HG03108 (cell line): ENCODE measurements around the gene APCDD1.

Experiments used
- ATAC-seq: cut with Tn5 transposase; IDR thresholded peaks from one replicate; pipeline ENCODE4 v1.9.1; 2021; ENCODE audit warnings: moderate library complexity; ENCODE audit not compliant: unreplicated experiment

Gene APCDD1

DNA sequence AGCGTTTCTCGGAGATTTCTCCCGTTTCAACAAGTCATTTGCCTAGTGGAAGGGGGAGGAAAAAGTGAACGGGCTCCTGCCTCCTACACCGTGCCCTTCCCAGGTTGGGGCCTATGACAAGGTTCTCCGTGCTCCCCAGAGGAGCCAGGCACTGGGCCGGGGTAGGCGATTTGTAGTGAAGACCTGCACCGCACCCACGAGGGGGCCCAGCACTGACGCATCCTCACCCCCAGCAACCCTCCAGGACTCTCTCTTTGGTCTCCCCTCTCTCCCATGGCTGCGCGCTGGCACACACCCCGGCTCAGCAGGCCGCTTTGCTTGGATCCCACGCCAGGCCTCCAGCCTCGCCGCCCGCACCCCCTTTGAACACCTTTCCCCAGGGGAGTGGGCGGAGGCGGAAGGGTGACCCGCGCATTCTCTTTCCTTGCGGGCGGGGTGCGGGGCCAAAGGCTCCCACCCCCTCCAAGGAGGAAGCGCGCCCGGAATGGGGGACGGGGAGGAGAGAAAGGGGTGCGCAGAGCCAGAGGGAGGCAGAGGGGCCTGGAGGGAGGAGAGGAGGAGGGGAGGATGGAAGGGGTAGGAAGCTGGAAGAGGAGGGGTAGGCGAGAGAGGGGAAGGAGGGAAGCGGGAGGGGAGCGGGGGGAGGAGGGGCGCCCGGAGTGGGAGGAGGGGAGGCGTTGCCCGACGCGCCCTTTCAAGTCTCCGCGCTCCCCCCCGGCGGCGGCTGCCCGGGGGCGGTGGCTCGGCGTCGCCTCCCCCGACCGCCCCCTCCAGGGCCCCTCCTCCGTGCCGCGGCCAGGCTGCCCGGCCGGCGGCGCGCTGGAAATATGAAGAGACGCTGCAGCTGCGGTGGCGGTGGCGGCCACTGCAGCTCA is at the start of gene APCDD1:
TSS of gene APCDD1 (plus strand) at position 830 of the 875 bp plus-strand sequence. CDS start 347 bp downstream, outside the sequence.
- ATAC-seq, result no peak

DNA sequence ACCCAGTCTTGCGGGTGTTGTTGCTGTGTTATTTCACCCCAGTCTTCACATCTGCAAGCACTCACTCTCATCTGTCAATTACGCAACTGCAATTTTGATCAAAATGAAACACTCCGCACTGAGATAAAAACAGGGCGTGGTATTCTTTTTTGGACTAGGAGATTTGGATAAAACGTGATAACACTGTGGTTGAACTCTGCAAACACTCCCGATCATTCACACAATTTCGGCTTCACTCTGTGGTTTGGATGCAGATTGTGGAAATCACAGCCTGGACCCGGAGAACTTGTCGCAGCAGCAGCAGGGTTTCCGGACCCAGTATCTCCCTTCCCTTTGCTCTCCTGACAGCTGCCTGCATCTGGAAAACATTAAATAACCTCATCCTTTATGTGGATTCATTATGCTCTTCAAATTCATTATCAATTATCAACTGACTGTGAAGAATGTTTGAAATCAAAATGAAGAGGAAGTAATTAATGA is 49.4 kb upstream of the APCDD1 start:
- no peak for ATAC-seq

DNA sequence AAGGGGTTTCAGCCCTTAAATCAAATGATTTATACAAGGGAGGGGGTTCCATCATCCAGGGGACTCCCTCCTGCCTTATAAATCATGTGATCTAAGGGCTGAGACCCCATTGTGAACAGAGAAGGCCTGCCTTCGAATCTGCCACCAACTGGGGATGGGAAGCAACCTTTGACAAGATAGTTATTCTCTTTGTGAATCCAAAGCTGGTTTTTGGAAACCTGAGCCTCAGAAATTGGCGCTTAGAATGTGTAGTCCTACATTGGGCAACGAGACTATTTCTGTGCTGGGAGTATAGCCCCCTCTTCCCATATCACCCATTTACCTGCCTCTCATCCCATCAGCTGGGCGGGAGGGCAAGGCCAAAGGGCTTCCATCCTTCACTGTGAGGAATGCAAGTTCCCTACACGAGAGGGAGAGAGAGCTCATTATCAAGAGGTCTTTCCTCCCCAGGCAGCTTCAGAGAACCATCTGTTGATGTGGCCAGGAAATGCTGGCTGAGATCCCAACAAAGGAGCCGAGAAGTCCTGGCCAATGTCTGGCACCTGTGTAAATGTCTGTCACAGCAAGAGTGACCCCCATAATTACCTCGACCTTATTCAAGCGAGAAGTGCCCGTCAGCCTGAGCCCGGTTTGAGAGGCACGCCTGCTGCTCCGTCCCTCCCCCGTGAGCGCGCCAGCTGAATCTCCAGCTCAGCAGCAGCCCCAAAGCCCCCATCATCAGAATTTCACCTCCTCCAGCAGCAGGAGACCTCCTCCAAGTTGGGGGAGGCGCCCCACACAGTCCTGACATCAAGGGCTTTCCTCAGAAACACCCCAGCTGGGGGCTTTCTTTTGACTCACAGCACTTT is 48.4 kb upstream of the APCDD1 start:
- ATAC-seq, result no peak

DNA sequence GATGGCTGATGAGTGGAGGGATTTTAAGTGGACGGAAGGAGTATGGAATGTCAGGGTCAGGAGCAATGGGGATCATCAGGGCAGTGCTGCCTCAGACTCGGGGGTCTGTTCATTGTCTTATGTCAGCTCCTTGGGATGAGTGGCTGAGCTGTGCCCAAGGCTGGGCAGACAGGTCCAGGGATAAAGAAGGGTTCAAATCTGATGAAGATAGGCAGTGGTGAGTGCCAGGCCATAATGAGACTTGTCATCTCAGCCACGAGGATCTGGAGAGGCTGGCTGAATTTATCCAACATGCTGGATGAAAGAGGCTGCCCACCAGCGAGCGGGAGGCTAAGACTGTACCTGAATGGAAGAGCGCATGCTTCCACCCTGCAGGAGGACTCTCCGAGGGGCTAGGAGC is 46.3 kb upstream of the APCDD1 start:
- no peak for ATAC-seq

DNA sequence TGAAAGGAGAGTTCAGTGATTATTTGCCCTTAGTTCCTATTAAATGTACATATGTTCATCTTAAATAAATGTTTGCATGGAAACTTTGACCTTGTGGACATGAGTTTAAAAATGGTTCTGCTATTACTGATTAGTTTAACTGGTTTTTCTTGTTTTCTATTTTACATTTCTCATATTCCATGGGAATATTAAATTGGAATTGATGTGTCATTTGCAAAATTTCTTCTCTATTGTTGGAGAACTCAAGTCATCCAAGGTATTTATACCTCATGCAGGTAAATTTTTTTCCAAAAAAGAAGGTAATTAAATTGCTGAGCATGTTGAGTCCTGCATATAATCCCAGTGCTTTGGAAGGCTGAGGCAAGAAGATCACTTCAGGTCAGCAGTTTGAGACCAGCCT is 45.4 kb upstream of the APCDD1 start:
- no peak for ATAC-seq

DNA sequence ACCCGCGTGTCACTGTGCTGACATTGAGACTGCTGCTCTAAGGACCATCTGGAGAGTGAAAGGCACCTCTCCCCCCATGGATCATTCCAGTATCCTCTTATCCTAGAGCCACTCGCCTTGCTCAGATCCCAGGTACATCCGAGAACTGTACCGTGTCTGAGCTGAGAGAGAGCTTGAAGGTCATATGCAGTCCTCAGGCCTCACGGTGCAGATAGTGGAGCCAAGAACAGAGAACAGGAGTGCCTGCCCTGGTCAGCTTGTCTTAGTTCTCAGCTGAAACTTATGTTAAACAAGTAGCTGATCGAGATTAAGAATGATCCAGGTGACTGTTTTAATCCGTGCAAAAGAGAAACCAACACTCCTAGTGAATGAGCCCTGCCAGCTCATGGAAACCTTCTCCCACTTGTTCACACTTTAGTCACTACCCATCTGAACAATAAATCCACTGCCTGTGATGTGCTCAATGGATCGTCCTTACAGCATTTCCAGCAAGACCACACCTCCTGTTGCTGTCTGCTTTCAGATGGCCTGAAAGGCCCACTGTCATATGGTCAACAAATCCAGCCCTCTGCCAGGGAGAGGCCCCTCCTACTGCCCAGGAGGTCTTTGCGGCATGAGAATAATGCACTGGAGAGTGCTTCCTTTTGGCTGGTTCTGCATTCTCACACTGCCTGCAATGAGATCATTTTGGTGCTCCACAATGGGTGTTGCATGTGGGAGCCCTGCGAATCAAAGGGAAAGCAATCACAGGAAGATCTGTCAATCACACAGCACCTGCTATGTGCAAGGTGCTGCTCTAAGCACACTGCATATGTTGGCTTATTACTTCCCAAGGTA is 43.7 kb upstream of the APCDD1 start:
- ATAC-seq, result no peak

DNA sequence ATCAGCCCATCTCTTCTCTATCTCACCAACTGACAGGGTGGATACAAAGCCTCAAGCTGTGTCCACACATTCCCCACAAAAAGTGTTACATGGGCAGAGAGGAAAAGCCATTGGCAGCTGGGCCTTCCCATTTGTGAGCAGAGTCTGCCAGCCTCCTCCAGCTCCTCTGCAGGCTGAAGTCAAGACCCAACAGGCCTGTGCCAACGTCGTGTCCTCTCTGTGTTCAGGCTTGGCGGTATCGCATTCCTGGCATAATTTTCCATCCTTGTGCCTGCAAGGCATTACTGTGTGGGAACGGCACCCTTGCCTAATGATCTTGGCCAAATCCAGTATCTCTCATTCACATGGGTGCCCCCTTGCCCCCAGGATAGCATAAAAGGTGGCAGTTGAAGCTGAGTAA is 41.5 kb upstream of the APCDD1 start:
- ATAC-seq, result no peak

DNA sequence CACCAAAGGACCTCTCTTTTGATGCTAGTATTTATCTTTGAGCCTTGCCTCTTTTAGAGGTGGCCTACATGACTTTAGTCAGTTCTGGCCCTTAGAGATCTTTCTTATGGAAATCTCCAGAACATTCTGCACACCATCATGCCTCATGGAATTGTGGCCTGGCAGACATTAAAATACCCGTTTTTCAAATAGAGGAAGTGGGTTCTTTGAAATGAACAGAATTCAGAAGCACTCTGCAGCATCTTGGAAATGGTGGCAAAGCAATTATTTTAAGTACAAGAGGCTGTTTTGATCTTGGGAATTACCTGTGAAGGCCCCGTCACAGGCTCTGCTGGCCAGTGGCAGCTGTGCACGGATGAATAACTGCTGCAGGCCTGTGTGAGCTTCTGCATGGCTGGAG is 40.7 kb upstream of the APCDD1 start:
- ATAC-seq, result no peak

DNA sequence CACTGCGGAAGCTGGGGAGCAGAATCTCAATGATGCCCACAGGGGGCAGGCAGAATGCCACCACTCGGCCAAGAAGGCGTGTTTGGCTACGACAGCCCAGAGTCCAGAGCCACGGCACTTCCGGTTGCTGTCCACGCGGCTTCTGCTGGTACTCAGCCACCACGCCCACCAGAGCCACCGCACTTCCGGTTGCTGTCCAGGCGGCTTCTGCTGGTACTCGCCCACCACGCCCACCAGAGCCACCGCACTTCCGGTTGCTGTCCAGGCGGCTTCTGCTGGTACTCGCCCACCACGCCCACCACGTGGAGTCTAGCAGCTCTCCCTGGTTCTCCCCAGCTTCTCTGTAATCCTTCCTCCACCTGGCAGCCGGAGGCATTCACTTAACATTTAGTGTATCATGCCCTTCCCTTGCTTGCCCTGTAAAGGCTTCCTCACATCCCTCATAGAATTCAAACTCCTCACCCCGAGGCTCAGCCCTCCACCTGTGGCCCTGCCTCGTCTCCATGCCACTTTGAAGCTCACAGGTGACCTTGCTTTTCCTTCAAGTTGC is 40.1 kb upstream of the APCDD1 start:
- no peak for ATAC-seq

DNA sequence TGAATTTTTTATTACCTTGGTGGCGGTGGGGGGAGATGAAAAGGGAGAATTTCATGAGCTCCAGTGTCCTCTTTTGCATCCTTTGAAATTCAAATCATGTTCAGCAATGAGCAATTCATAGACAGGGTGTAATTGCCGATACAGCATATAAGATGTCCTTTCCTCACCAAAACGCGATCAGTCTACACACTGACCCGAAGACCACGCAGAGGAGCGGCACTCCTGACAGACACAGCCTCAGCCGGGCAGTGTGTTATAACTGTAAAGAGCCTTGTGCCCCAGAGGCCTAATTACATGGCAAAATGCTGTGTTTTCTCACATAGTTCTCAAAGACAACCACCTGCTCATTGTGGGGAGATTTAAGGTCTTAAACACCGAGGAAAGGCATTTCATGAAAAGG is 38.4 kb upstream of the APCDD1 start:
- no peak for ATAC-seq

DNA sequence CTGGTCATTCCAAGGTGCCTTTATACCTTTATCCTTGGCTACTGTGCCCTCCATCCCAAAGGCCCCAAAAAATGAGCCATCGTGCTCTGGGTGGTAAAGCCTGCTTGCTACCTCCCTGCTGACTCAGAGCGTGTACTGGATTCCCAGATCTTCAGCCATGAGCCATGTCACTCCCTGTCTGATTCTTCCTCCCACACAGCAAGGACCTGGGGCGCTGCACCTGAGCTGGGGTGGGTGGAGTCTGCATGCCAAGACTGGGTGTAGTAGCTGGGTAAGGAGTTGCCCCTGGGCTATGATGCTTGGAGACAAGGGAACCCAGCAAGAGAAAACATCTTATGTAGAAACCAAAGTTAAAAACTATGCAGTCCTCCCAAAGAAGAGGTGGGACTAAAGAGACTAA is 37.2 kb upstream of the APCDD1 start:
- no peak for ATAC-seq

DNA sequence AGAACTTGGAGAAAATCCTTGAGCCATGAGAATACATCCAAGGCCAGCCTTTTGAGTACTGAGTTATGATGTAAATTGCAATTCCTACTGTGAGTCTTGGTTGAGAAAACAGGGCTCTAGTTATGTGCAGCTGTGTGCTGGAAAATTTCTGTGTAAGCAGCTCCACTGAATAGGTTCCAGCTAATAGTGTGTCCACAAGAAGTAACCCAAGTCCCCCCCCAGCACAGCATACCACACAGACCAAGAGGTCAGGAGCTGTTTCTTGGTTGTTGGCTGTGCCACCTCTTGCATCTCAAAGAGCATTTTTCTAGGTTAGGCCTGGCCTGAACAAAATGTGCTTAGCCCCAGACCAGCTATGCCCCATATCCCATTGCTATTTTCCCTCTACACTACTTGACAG is 36.8 kb upstream of the APCDD1 start:
- ATAC-seq, result no peak

DNA sequence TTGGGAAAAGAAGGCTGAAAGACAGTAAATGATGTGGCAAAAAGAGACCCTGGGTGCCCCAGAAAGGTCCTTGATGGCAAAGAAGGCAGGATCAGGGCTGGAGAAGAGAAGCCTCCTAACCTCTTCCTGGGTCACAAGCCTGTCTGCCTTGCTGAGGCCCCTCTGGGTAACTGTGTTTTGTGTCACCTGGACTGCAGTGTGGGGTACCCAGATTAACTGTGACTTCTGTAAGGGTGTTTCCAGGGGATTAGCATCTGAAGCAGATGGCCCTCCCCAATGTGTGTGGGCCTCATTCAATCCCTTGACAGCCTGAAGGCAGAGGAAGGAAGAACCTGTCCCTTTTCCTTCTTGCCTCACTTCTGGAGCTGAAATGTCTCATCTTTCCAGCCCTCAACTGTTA is 35.6 kb upstream of the APCDD1 start:
- ATAC-seq, result no peak

DNA sequence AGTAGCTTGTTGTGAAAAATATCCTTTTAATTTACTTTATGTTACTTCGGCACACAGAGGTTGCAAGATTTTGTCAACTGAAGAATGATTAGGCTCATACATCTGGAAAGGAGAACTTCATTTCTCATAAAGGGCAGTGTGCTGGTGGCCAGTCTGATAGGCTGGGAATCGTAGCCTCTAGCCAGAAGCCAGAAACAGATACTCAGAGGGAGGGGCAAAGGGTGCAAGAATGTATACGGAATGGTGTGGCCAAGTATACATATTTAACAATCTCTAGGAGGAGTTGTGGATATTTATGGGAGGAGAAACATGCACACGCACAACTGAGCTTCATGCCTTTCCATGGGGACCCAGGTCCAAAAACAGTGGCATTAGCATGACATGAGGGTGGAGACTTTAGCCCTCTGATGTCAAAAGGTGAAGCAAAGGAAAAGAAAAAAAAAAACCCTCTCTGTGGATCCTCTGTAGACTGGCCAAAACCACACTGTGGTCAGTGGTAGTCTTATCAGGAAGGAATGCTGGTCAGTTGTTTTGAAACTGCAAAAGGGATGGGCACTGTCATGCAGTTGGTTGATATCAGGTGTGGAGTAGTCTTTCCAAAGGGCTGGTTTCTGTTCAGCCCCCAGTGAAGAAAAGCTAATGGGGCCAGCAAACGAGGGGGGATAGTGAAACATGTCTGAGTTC is 34.9 kb upstream of the APCDD1 start:
- ATAC-seq, result no peak

DNA sequence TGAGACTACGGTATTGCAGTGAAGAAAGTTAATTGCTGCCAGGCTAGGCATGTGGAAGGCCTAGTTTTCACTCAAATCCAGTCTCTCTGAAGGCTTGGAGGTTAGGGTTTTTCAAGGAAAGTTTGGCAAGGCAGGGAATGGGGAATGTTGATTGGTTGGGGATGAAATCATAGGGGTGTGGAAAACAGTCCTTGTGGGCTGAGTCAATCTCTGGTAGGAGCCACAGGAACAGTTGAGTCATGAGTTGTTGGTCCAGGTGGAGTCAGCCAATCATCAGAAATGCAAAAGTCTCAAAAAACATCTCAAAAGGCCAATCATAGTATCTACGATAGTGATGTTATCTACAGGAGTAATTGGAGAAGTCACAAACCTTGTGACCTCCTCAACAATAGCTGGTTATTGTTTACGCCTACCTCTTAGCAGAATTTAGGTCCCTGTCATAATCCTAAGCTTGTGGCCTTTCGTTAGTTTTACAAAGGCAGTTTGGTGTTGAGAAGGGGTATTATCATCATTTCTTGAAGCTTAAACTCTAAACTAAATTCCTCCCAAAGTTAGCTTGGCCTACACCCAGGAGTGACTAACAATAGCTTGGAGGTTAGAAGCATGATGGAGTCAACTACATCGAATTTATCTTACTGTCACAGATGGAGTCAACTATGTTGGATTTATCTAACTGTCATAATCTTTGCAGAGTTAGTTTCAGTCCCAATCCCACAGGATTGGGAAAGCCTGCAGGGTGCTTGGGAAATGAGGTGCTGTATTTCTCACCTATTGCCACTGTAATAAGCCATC is 33.7 kb upstream of the APCDD1 start:
- ATAC-seq, result no peak

DNA sequence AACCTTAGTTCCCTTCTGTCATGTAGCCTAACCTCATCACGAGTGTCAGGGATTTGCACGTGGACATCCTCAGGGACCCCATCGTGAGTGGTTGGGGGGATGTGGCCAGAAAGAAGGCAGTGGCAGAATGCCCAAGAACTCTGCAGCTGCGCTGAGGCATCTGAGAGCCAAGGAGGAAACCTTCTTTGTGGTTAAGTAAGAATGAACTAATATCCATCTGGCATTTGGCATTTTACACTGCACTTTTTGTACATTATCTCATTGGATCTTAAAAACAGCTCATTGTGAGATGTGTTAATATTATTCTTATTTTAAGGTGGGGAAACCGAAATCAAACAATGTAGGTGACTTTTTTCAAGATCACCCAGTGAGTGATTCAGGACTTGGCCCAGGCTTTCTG is 32.6 kb upstream of the APCDD1 start:
- no peak for ATAC-seq

DNA sequence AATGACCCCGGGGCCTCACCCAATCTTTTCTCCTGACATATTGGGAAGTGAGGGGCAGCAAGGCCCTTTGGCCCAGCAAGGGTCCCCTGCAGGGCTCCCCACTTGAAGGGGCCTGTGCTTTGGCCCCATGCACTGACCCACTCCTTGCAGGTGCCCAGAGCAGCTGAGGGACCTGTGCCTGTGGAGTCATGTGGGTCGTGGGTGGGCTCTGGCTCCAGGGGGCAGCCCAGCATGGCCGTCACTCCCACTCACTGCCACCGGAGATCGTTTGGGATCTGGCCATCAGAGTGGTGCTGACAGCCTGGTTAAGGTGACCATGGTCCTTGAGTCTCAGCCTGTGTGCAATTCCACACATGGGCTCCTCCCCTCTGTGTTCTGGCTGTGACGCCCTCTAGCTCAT is 31.7 kb upstream of the APCDD1 start:
- no peak for ATAC-seq

DNA sequence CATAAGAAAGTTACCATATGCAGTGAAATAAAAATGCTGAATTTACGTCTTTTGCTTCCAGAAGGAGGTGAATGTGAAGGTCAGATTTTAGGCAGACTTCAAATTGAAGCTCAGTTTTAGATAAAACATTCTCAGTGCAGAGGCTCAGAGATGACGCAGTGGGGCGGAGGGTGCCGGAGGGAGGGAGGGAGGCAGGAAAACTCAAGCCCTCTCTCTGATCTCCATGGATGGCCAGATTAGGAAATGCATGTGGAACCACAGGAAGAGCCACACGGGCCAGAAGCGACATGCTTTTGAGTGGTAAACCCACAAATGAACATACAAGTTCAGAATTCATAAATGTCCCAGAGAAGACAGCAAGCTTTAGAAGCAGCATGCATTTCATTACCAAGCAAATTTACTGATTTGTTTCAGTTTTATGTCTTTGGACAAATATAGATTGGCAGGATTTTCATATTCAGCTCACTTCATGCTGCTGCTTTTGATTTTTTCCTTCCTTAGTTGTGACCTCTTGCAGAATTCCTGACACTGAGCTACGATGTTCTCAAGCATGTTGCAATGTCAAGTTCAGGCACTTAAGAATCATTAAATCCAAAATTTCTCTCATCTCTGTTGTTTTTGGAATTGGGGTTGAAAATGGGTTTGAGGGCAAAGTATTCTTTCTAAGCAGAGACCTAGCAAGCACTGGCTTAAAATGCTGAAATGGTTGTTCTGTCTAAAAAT is 29.7 kb upstream of the APCDD1 start:
- ATAC-seq, result no peak

DNA sequence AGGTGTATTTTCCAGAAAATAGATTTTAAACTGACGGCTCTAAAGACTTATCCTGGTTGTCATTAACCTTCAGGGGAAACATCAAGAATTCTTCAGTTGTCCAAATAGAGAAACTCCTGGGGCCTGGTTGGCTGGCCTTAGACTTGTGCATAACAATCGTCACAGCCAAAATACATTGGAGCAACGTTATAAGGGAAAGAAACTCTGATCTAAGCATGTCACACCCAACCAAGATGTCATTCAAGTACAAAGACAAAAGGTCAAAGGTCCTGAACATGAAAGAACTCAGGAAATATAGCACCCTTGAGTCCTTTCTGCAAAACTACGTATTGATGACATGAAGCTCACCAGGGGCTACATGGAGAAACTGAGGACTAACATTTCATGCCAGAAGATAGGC is 23.8 kb upstream of the APCDD1 start:
- ATAC-seq, result no peak
